ENCODE results near the gene KLHL17. TPM values are rescaled to one million over a fixed set of nuclear protein-coding genes. Genes with fewer than 3 reads are reported as not detected.
A peak's percentile ranks its signal among the peaks of the same experiment; 100 is the strongest.

KLHL17 gene
- total RNA-seq, 1 donor = 3.0 TPM

DNA sequence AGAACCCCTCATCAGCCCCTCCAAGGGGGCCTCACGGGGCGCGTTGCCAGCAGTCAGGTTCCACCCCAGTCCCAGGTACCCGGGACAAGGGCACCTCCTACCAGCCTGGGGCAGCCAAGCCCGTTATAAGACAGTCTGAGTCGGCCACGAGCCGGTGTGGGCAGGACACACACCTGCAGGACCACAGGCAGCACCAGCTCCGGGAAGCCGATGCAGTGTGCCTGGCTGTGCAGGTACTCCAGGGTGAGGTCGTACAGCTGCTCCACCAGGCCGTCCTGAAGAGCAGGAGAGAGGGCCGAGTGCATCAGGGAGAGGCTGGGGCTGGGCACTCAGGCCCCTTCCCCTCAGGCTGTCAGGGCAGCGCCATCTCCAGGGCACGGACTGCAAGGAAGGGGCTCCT, 12.4 kb upstream of the KLHL17 start:
- DNase-seq (ENCODE audit: low read depth in 2 of 3, low spot score in 2 of 3) = no peak

- DNase-seq (ENCODE audit: low read depth in 2 of 3, low spot score in 2 of 3) = no peak
These were observed 10.1 kb upstream of the KLHL17 start for GRCh38 chr1:950268-950667.

- no peak for DNase-seq (ENCODE audit: low read depth in 2 of 3, low spot score in 2 of 3)
These were observed 9.5 kb upstream of the KLHL17 start for GRCh38 chr1:950881-951280.

DNA sequence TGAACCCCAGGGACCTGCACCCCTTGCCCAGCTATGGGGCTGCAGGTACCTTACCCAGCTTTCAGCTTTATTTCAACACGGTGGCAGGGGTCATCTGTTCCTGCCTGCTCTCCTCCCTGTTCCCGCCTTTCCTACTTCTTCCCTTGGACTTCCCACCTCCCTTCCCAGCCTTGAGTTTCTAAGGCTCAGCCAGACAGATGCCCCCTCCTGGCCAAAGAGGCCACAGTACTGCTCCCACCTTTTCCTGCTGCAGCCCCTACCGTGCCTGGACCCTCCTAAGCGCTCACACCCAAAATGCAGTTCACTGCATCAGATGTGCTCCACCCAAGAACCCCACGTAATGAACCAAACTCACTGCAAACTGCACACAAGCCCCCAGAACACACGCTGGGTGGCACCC, 9.0 kb upstream of the KLHL17 start:
- no peak for DNase-seq (ENCODE audit: low read depth in 2 of 3, low spot score in 2 of 3)

GRCh38 chr1:952201-952600, 8.2 kb upstream of the KLHL17 start:
- DNase-seq (ENCODE audit: low read depth in 2 of 3, low spot score in 2 of 3) = no peak

DNA sequence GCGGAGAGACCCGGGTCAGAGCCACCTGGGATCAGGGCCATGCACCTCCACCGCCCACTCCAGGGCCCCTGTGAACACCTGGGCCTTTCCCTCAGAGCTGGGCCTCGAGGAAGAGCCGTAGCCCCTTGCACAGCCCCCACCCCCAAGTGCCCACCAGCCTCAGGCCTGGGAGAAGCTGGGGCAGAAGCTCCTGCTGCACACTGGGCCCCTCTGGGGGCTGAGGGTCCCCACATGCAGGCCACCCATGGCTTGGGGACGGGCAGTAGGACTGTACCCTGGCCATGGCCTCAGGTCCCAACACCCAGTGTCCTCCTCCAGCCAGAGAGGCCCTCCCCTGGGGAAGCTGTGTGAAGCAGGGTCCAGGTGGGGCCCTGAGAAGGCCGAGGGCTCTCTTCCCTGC, 7.8 kb upstream of the KLHL17 start:
- no peak for DNase-seq (ENCODE audit: low read depth in 2 of 3, low spot score in 2 of 3)

- no peak for DNase-seq (ENCODE audit: low read depth in 2 of 3, low spot score in 2 of 3)
These were observed 6.7 kb upstream of the KLHL17 start for GRCh38 chr1:953524-954320.

DNA sequence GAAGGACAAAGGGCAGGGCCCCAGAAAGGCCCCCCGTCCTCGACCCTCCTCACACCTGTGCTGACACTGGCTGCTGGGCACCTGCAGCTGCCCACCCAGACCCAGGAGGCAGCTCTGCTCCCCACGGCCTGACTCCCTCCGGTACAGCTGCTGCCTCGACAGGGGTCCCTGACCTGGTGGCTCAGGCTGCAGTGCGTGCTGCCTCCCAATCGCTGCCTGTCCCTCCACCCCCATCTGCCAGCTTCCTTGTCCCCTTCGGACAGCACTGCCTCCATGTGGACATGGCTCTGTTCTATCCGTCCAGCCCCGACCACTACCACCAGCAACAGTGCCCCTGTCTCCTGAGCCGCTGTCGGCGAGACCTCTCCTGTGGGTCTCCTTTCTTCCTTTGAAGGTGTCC, 5.5 kb upstream of the KLHL17 start:
- DNase-seq (ENCODE audit: low read depth in 2 of 3, low spot score in 2 of 3) = no peak

- no peak for DNase-seq (ENCODE audit: low read depth in 2 of 3, low spot score in 2 of 3)
These were observed 4.9 kb upstream of the KLHL17 start for GRCh38 chr1:955474-955873.

GRCh38 chr1:956636-957035, 3.7 kb upstream of the KLHL17 start:
- no peak for DNase-seq (ENCODE audit: low read depth in 2 of 3, low spot score in 2 of 3)

GRCh38 chr1:958823-959730, 1.3 kb upstream of the KLHL17 start, which contains the start of gene NOC2L:
TSS of gene NOC2L (minus strand) at chr1:959256. CDS start at chr1:959240, 16 bp downstream.
- peak; percentile 89 to 92 (median 91) for DNase-seq (ENCODE audit: low read depth in 2 of 3, low spot score in 2 of 3)

DNA sequence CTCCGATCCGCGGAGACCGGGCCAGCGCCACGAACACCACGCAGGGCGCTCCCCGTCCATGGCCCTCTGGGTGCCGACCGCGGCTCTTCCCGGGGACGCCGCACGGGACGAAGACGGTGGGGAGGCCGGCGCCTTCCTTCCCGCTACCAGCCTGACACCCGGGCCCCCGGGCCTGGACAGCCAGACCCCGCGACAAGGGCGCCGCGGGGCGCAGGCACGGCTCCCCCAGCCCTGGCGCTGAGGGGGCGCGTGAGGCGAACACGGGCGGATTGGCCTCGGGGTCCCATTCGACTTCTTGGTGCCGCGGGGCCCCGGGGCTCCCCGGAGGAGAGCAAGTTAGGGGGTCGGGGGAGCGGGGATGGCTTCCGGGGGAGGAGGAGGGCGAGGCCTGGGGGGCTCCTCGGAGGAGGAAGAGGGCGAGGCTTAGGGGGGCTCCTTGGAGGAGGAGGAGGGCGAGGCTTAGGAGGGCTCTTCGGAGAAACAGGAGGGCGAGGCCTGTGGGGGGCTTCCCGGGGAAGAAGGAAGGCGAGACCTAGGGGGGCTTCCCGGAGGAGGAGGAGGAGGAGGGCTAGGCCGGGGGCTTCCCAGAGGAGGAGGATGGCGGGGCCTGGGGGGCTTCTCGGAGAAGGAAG, 537 bp upstream of the KLHL17 start:
- DNase-seq (ENCODE audit: low read depth in 2 of 3, low spot score in 2 of 3) = no peak

DNA sequence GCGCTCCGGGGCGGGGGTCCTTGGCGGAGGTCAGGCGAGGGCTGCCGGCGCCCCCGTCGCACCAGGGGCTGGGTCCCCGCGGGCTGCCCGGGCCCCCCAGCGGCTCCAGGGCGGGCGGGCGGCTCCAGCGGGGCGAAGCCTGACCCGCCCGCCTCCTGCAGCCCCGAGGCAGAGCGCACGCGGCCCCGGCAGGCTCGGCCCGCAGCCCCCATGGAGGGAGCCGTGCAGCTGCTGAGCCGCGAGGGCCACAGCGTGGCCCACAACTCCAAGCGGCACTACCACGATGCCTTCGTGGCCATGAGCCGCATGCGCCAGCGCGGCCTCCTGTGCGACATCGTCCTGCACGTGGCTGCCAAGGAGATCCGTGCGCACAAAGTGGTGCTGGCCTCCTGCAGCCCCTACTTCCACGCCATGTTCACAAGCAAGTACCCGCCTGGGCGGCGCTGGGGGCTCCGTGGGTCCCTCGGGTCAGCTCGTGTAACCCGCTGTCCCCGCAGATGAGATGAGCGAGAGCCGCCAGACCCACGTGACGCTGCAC, 817 bp downstream of the KLHL17 start:
- no peak for DNase-seq (ENCODE audit: low read depth in 2 of 3, low spot score in 2 of 3)

DNA sequence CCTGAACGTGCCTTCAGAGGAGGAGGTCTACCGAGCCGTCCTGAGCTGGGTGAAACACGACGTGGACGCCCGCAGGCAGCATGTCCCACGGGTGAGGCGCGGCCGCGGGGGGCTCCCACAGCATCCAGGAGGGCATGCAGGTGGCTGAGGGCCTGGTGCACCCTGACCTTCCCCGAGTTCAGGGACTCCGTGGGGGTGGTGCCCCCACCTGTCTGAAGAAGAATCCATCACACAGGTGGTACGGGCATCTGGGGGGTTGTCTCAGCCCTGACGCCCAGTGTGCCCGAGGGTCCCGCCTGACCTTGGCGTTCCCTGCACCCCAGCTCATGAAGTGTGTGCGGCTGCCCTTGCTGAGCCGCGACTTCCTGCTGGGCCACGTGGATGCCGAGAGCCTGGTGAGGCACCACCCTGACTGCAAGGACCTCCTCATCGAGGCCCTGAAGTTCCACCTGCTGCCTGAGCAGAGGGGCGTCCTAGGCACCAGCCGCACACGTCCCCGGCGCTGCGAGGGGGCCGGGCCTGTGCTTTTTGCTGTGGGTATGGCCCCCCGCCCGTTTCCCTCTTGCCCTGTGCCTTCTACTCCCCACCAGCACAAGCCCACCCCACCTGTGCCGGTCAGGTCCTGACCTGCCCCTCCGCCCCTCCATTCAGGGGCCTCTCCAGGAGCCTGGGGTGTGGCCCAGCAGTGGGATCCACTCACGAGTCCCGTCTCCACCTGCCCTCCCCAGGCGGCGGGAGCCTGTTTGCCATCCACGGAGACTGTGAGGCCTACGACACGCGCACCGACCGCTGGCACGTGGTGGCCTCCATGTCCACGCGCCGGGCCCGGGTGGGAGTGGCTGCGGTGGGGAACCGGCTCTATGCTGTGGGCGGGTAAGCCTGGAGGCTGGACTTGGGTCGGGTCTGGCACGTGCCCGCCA, 2.3 kb downstream of the KLHL17 start:
- no peak for DNase-seq (ENCODE audit: low read depth in 2 of 3, low spot score in 2 of 3)

- DNase-seq (ENCODE audit: low read depth in 2 of 3, low spot score in 2 of 3) = no peak
These were observed 2.9 kb downstream of the KLHL17 start for GRCh38 chr1:963301-963651.

- no peak for DNase-seq (ENCODE audit: low read depth in 2 of 3, low spot score in 2 of 3)
These were observed 3.6 kb downstream of the KLHL17 start for GRCh38 chr1:963746-964525.

DNA sequence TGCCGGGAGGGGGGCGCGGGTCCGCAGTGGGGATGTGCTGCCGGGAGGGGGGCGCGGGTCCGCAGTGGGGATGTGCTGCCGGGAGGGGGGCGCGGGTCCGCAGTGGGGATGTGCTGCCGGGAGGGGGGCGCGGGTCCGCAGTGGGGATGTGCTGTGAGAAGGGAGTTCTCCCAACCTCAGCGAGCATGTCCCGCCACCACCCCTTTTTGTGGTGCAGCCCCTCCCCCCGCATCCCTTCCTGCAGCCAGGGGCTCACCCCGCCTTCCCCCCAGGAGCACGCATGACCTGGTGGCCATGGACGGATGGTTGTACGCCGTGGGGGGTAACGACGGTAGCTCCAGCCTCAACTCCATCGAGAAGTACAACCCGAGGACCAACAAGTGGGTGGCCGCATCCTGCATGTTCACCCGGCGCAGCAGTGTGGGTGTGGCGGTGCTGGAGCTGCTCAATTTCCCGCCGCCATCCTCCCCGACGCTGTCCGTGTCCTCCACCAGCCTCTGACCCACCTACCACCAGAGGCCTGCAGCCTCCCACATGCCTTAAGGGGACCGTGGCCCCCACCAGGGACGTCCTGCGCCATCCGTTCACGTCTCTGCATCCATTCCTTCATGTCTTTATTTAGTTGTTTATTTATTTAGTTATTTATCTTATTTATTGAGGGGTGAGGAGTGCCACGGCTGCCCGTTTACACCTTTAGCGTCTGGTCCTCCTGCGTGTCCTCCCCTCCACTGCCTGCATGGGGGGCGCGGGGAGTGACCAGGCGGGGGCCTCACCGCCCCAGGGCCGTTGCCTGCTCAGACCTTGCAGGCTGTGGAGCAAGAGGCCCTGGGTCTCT, 4.5 kb downstream of the KLHL17 start:
- no peak for DNase-seq (ENCODE audit: low read depth in 2 of 3, low spot score in 2 of 3)

- no peak for DNase-seq (ENCODE audit: low read depth in 2 of 3, low spot score in 2 of 3)
These were observed 5.2 kb downstream of the KLHL17 start for GRCh38 chr1:965526-966134.

All from hematopoietic multipotent progenitor cell (in vitro differentiated cells).